GM12878 (cell line): ENCODE results near the gene PCLO. TPM values are rescaled to one million over a fixed set of nuclear protein-coding genes. Genes with fewer than 3 reads are reported as not detected.

Experiments
- ATAC-seq: fragments of 200-7000 bp; cut with Tn5 transposase; 3 replicates; pipeline ENCODE4 v1.9.1; 2020; ENCODE audit warnings: mild to moderate bottlenecking, moderate library complexity
- BruUV-seq: library from RNA; stranded (reverse); fragments of 400-500 nt; replicated peaks from 2 replicates; lab custom pipeline; 2021; lab: Mats Ljungman, UMichigan
- CTCF ChIA-PET: fragments of 300-600 bp; sonication (Branson Sonifier 250); formaldehyde crosslinking; extraction: SDS; loops from one replicate; lab custom pipeline; 2021; ENCODE audit warnings: inconsistent platforms; lab: Yijun Ruan, JAX
- POLR2A ChIA-PET: fragments of 350-600 bp; formaldehyde crosslinking; extraction: SDS; loops from one replicate; lab custom pipeline; 2021; ENCODE audit warnings: inconsistent platforms; lab: Charles Lee
- RAD21 ChIA-PET: fragments of 300-600 bp; sonication (Branson Sonifier 250); formaldehyde crosslinking; loops from one replicate; lab custom pipeline; 2023; ENCODE audit warnings: antibody characterized with exemption; ENCODE audit not compliant: unreplicated experiment; lab: Charles Lee
- SMC1A ChIA-PET: fragments of 300-600 bp; sonication (Branson Sonifier 250); formaldehyde crosslinking; loops from one replicate; lab custom pipeline; 2023; ENCODE audit not compliant: unreplicated experiment, uncharacterized antibody; lab: Charles Lee
- DNase-seq: peaks from one replicate; pipeline ENCODE4 v3.0.0-alpha.2; 2011; ENCODE audit warnings: low read depth, low spot score
- FAIRE-seq: peaks from 3 replicates; lab custom pipeline; 2011; peaks lifted over from hg19 to GRCh38; lab: Jason Lieb, UNC
- H2AFZ ChIP-seq: 2 replicates; pipeline ENCODE4 v1.6.0; 2011; ENCODE audit warnings: low read depth, low read length, control low read depth; ENCODE audit not compliant: control insufficient read depth
- H3K27ac ChIP-seq: 2 replicates; pipeline ENCODE4 v1.5.1; 2011; ENCODE audit warnings: control low read depth; ENCODE audit not compliant: control insufficient read depth, insufficient read depth
- H3K27me3 ChIP-seq, 2 experiments: replicated peaks in 1 of 2; 2 replicates each; pipeline versions ENCODE4 v1.6.0 to v1.6.1; 2011; ENCODE audit warnings: low read length in 1 of 2; ENCODE audit not compliant: control insufficient read depth in 2 of 2, insufficient read depth in 2 of 2
- H3K36me3 ChIP-seq, 2 experiments: 2 replicates each; pipeline ENCODE4 v1.5.1; 2011; ENCODE audit warnings: low read length in 1 of 2; ENCODE audit not compliant: control insufficient read depth in 2 of 2, insufficient read depth in 2 of 2
- H3K4me1 ChIP-seq: 2 replicates; pipeline ENCODE4 v1.6.1; 2011; ENCODE audit warnings: mild to moderate bottlenecking, low read length, moderate library complexity, mixed read lengths; ENCODE audit not compliant: control insufficient read depth, insufficient read depth
- H3K4me2 ChIP-seq: 2 replicates; pipeline ENCODE4 v1.6.0; 2011; ENCODE audit warnings: control low read depth; ENCODE audit not compliant: control insufficient read depth, insufficient read depth
- H3K4me3 ChIP-seq: fragments of 200-600 bp; sonication (generic); 2 replicates; pipeline ENCODE4 v1.5.1; 2016
- H3K79me2 ChIP-seq: 2 replicates; pipeline ENCODE4 v1.6.0; 2011; ENCODE audit warnings: low read length; ENCODE audit not compliant: control insufficient read depth, insufficient read depth
- H3K9ac ChIP-seq: 2 replicates; pipeline ENCODE4 v1.8.0; 2011; ENCODE audit warnings: low read length, control low read depth, mixed read lengths; ENCODE audit not compliant: control insufficient read depth, insufficient read depth
- H3K9me3 ChIP-seq: replicated peaks from 3 replicates; pipeline ENCODE4 v1.5.1; 2011; ENCODE audit warnings: mild to moderate bottlenecking, low read length; ENCODE audit not compliant: control insufficient read depth, insufficient read depth
- H4K20me1 ChIP-seq: 2 replicates; pipeline ENCODE4 v1.6.0; 2011; ENCODE audit not compliant: control insufficient read depth, insufficient read depth
- ASH2L ChIP-seq: fragments of 300-600, 200-600 bp; sonication (generic); IDR thresholded peaks from 2 replicates; pipeline ENCODE4 v1.6.1; 2017; ENCODE audit warnings: low read depth, mild to moderate bottlenecking, borderline replicate concordance
- BCL11A ChIP-seq: IDR thresholded peaks from 2 replicates; pipeline ENCODE4 v1.6.1; 2011; ENCODE audit warnings: low read depth, low read length
- CREB1 ChIP-seq: IDR thresholded peaks from 2 replicates; pipeline ENCODE4 v1.6.1; 2012; ENCODE audit warnings: low read depth, mild to moderate bottlenecking, inconsistent platforms
- ESRRA ChIP-seq: IDR thresholded peaks from 2 replicates; pipeline ENCODE4 v1.6.1; 2012; ENCODE audit warnings: mild to moderate bottlenecking, low read length, improper control_type of control experiment
- EZH2 ChIP-seq: IDR thresholded peaks from 2 replicates; pipeline ENCODE4 v1.6.1; 2012; ENCODE audit warnings: low read depth, mild to moderate bottlenecking, control low read depth, inconsistent platforms, low read length, borderline replicate concordance; ENCODE audit not compliant: control insufficient read depth
- JUNB ChIP-seq: IDR thresholded peaks from 2 replicates; pipeline ENCODE4 v1.6.1; 2016; ENCODE audit warnings: antibody characterized with exemption, mild to moderate bottlenecking
- LARP7 ChIP-seq: fragments of 450-650 bp; IDR thresholded peaks from 2 replicates; pipeline ENCODE4 v1.6.1; 2017; ENCODE audit warnings: mild to moderate bottlenecking
- NBN ChIP-seq: fragments of 450-650 bp; IDR thresholded peaks from 2 replicates; pipeline ENCODE4 v1.6.1; 2016
- NFXL1 ChIP-seq: fragments of 450-650 bp; IDR thresholded peaks from 2 replicates; pipeline ENCODE4 v1.6.1; 2017; ENCODE audit warnings: antibody characterized with exemption, mild to moderate bottlenecking, borderline replicate concordance
- NR2C2 ChIP-seq: IDR thresholded peaks from 2 replicates; pipeline ENCODE4 v1.6.1; 2011; ENCODE audit warnings: borderline replicate concordance, low read depth; ENCODE audit not compliant: control insufficient read depth, insufficient read length
- PBX3 ChIP-seq: IDR thresholded peaks from 2 replicates; pipeline ENCODE4 v1.6.1; 2011; ENCODE audit warnings: mild to moderate bottlenecking, low read depth, low read length, moderate library complexity; ENCODE audit not compliant: insufficient replicate concordance
- PML ChIP-seq: IDR thresholded peaks from 2 replicates; pipeline ENCODE4 v1.6.1; 2012; ENCODE audit warnings: low read length, inconsistent platforms
- RB1 ChIP-seq: fragments of 450-650 bp; formaldehyde crosslinking; IDR thresholded peaks from 2 replicates; pipeline ENCODE4 v1.6.1; 2017; ENCODE audit warnings: mild to moderate bottlenecking, borderline replicate concordance
- TCF12 ChIP-seq: IDR thresholded peaks from 2 replicates; pipeline ENCODE4 v1.6.1; 2011; ENCODE audit warnings: low read depth, mild to moderate bottlenecking, low read length
- USF2 ChIP-seq: IDR thresholded peaks from 2 replicates; pipeline ENCODE4 v1.6.1; 2011; ENCODE audit warnings: low read depth, low read length, improper control_type of control experiment, borderline replicate concordance
- YY1 ChIP-seq: IDR thresholded peaks from 2 replicates; pipeline ENCODE4 v1.6.1; 2011; ENCODE audit warnings: low read depth, mild to moderate bottlenecking, low read length
- ZNF384 ChIP-seq: IDR thresholded peaks from 2 replicates; pipeline ENCODE4 v1.6.1; 2012; ENCODE audit warnings: low read depth, mild to moderate bottlenecking, low read length, improper control_type of control experiment, borderline replicate concordance
- WGBS: methylation state at CpG from one replicate; pipeline ENCODE4 v1.1.6; 2016; ENCODE audit warnings: low lambda C conversion rate; ENCODE audit not compliant: insufficient replicate concordance, insufficient coverage; ENCODE audit errors: missing lambda C conversion rate; 5-methylcytosine and 5-hydroxymethylcytosine counted together
- in situ Hi-C: fragments of 300-500 bp; cut with MboI; formaldehyde crosslinking; loops from 9 replicates; pipeline ENCODE4 v1.14.3; 2018; ENCODE audit warnings: mixed read lengths
- intact Hi-C: fragments of 100-400 bp; cut with micrococcal nuclease; formaldehyde crosslinking; loops from one replicate; pipeline ENCODE4 v1.14.2; 2022; ENCODE audit not compliant: unreplicated experiment
- polyA plus RNA-seq, 11 experiments: library from polyadenylated mRNA; depleted of rRNA in 4 of 11; unstranded in 6 of 11; stranded (reverse) in 5 of 11; fragments of >200 nt; fragmentation: Nextera tagmentation in 4 of 11; fragmentation: Illumina TruSeq in 1 of 11; extraction: Ambion mirVana in 4 of 11; extraction: Trizol in 1 of 11; gene quantifications; 1 replicate in 1 of 11; 2 replicates in 10 of 11; pipeline versions ENCODE4 v1.2.1 to v1.2.3, GENCODE V29; 2011 to 2016; ENCODE audit warnings: inconsistent platforms in 2 of 11, missing spikeins in 2 of 11, low read depth in 1 of 11
- total RNA-seq, 4 experiments: library from RNA; depleted of rRNA in 3 of 4; stranded (reverse); fragments of >200 nt in 3 of 4; fragmentation: Illumina TruSeq in 1 of 4; extraction: Trizol in 1 of 4; gene quantifications; 2 replicates each; pipeline versions ENCODE4 v1.2.1 to v1.2.3, GENCODE V29; 2013 to 2021

The PCLO gene
- total and polyA plus RNA-seq, 10 of the 15 experiments (the other 5 are each of a cell fraction or from before 2014, with no cell fraction given) = 0.01 to 0.08 (median 0.03) TPM; not detected in 6

GRCh38 chr7:82823073-82823472 lies 339.6 kb downstream of the PCLO start:
- ChIA-PET CTCF (interaction anchor here (0.7 to 1.0 kb wide), 3 partner anchors 12 to 14 kb away, joined by 3 to 5 read pairs (median 3); no protein-coding TSS in a partner anchor), POLR2A (no interaction called here), SMC1A (no interaction called here), RAD21 (no interaction called here)
- no peaks in the 10 kb centered on the region for H3K36me3 ChIP-seq
- H3K4me1 ChIP-seq = no peaks in the 10 kb centered on the region
- H3K4me3 ChIP-seq = no peak overlapping the region
- H3K79me2 ChIP-seq = no peaks in the 10 kb centered on the region
- no peak for ATAC-seq
- WGBS = 0% methylated on average over 2 of the region's 2 CpGs
- no peak overlapping the region for H3K9ac ChIP-seq
- intact Hi-C loops (no loop called here), in situ Hi-C loops (no loop called here)
- BruUV-seq = no TSS peak
- no peaks in the 10 kb centered on the region for H3K27me3 ChIP-seq
- H4K20me1 ChIP-seq = no peaks in the 10 kb centered on the region
- no peak for FAIRE-seq
- no peaks in the 10 kb centered on the region for H3K9me3 ChIP-seq
- no peak overlapping the region for H3K4me2 ChIP-seq
- H2AFZ ChIP-seq = no peak overlapping the region
- H3K27ac ChIP-seq = no peak overlapping the region
- no peak for DNase-seq
- TF ChIP-seq LARP7 (no peak), RB1 (no peak), TCF12 (no peak), ZNF384 (no peak), JUNB (no peak), ASH2L (no peak), PML (no peak), ESRRA (no peak), EZH2 (no peak), YY1 (no peak), NR2C2 (no peak), PBX3 (no peak), NFXL1 (no peak), CREB1 (no peak), USF2 (no peak), BCL11A (no peak), NBN (no peak)
- TF ChIP-seq, all 136 proteins: peak for 0
